ENCODE results near the gene KIFBP.

GRCh38 chr10:69009360-69009759 is 20.8 kb downstream of the KIFBP start:
- TF ChIP-seq CTCF (IDR thresholded peaks at IDR 0.05; ENCODE audit: poor library complexity) (no peak), EZH2 (IDR thresholded peaks at IDR 0.05; ENCODE audit: borderline replicate concordance) (no peak), EZH2phosphoT487 (IDR thresholded peaks at IDR 0.05; ENCODE audit: low read depth, severe bottlenecking, unreplicated experiment) (no peak)
